Activated CD4-positive, alpha-beta T cell treated with anti-CD3 and anti-CD28 coated beads, Interleukin-2, amount 50 U/mL, for 4 hours (primary cell): Measurements from ENCODE around the gene CSGALNACT2.
"Not testable (repeated sequence)": the region's sequence is repeated elsewhere in the genome, so short reads cannot be mapped to it uniquely, and the experiment has no call there.

Source experiments
- DNase-seq, 2 experiments: peaks; one replicate each; pipeline ENCODE4 v3.0.0-alpha.2; 2020

CSGALNACT2 gene

GRCh38 chr10:43145936-43146335, 7.7 kb downstream of the CSGALNACT2 start:
- DNase-seq: not testable (repeated sequence)

GRCh38 chr10:43151371-43151770, 13.1 kb downstream of the CSGALNACT2 start:
- DNase-seq: no peak

GRCh38 chr10:43153901-43154300, 15.7 kb downstream of the CSGALNACT2 start:
- no peak for DNase-seq

GRCh38 chr10:43155221-43155620, 17.0 kb downstream of the CSGALNACT2 start:
- no peak for DNase-seq

GRCh38 chr10:43155741-43156140, 17.5 kb downstream of the CSGALNACT2 start:
- DNase-seq: no peak

GRCh38 chr10:43156590-43157341, 18.5 kb downstream of the CSGALNACT2 start:
- no peak for DNase-seq

GRCh38 chr10:43158636-43159035, 20.4 kb downstream of the CSGALNACT2 start:
- DNase-seq: no peak

GRCh38 chr10:43160046-43160920, 22.0 kb downstream of the CSGALNACT2 start:
- DNase-seq: peak; percentile 8 to 11

- DNase-seq: no peak
Measured at GRCh38 chr10:43160921-43161255, 22.6 kb downstream of the CSGALNACT2 start.

GRCh38 chr10:43162604-43163003, 24.4 kb downstream of the CSGALNACT2 start:
- DNase-seq: no peak

- DNase-seq: no peak
Measured at GRCh38 chr10:43166207-43166879, 28.1 kb downstream of the CSGALNACT2 start.

GRCh38 chr10:43166880-43167497, 28.7 kb downstream of the CSGALNACT2 start:
- DNase-seq: no peak

- no peak for DNase-seq
Measured at GRCh38 chr10:43167498-43167889, 29.2 kb downstream of the CSGALNACT2 start.

GRCh38 chr10:43170491-43170890, 32.2 kb downstream of the CSGALNACT2 start:
- no peak for DNase-seq

- DNase-seq: no peak
Measured at GRCh38 chr10:43172645-43173044, 34.4 kb downstream of the CSGALNACT2 start.

GRCh38 chr10:43173120-43173519, 34.9 kb downstream of the CSGALNACT2 start:
- DNase-seq: no peak

- DNase-seq: no peak
Measured at GRCh38 chr10:43174969-43175368, 36.7 kb downstream of the CSGALNACT2 start.

GRCh38 chr10:43176271-43176670, 38.0 kb downstream of the CSGALNACT2 start:
- DNase-seq: no peak

- DNase-seq: no peak
Measured at GRCh38 chr10:43177595-43177994, 39.4 kb downstream of the CSGALNACT2 start.

GRCh38 chr10:43181146-43181545, 42.9 kb downstream of the CSGALNACT2 start:
- DNase-seq: no peak

GRCh38 chr10:43183764-43184163, 45.5 kb downstream of the CSGALNACT2 start:
- not testable (repeated sequence) for DNase-seq

GRCh38 chr10:43186150-43186549, 47.9 kb downstream of the CSGALNACT2 start:
- DNase-seq: no peak

- DNase-seq: no peak
Measured at GRCh38 chr10:43187213-43187612, 49.0 kb downstream of the CSGALNACT2 start.
